ENCODE data around the gene STPG3.

Gene STPG3

DNA sequence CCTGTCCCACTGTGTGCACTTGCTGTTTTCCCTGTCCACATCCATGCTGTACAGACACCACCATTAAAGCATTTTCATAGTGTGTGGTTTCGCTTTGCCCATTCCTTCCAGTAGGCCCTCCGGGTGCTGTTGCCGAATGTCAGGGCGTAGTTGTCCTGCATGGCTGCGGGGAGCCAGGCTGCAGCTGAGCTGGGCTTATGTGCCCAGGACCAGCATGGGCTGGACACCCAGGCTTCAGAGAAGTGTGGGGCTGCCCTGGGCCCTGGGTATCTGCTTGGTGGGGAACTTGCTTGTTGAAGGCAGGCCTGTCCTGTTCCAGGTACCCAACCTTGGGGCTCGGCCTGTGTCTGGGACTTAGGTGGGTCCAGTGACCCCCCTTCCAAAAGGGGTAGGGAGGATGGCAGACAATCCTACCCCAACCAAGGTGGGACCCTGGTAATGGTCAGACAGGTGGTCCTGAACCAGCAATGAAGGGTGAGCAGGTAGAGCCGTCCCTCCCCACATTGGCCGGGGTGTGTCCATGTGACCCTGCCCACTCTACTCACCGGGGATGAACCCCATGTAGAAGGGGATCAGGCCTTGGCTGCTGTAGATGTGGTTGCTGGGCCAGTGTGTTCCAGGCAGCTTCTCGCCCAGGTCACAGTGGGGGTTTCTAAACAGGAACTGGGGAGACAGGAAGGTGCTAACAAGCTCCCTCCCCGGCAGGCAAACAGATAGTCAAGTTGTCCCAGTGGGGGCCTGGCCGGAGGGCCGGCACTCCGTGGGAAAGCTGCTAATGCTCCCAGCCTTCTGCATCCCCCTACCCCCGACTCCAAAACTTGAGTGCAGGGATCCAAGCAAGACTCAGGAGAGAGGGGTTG is 7.2 kb upstream of the STPG3 start:
- in situ Hi-C loops (cut with MboI; ENCODE audit: low sequenced_read_pairs, unreplicated experiment), result no loop called here
- TF ChIP-seq, protein P1, sequence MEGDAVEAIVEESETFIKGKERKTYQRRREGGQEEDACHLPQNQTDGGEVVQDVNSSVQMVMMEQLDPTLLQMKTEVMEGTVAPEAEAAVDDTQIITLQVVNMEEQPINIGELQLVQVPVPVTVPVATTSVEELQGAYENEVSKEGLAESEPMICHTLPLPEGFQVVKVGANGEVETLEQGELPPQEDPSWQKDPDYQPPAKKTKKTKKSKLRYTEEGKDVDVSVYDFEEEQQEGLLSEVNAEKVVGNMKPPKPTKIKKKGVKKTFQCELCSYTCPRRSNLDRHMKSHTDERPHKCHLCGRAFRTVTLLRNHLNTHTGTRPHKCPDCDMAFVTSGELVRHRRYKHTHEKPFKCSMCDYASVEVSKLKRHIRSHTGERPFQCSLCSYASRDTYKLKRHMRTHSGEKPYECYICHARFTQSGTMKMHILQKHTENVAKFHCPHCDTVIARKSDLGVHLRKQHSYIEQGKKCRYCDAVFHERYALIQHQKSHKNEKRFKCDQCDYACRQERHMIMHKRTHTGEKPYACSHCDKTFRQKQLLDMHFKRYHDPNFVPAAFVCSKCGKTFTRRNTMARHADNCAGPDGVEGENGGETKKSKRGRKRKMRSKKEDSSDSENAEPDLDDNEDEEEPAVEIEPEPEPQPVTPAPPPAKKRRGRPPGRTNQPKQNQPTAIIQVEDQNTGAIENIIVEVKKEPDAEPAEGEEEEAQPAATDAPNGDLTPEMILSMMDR (IDR thresholded peaks at IDR 0.05; ENCODE audit: borderline replicate concordance, control extremely low read depth, extremely low read depth, insufficient read depth, missing control alignments), result no peak
- no peak for DNase-seq (ENCODE audit: low spot score)

DNA sequence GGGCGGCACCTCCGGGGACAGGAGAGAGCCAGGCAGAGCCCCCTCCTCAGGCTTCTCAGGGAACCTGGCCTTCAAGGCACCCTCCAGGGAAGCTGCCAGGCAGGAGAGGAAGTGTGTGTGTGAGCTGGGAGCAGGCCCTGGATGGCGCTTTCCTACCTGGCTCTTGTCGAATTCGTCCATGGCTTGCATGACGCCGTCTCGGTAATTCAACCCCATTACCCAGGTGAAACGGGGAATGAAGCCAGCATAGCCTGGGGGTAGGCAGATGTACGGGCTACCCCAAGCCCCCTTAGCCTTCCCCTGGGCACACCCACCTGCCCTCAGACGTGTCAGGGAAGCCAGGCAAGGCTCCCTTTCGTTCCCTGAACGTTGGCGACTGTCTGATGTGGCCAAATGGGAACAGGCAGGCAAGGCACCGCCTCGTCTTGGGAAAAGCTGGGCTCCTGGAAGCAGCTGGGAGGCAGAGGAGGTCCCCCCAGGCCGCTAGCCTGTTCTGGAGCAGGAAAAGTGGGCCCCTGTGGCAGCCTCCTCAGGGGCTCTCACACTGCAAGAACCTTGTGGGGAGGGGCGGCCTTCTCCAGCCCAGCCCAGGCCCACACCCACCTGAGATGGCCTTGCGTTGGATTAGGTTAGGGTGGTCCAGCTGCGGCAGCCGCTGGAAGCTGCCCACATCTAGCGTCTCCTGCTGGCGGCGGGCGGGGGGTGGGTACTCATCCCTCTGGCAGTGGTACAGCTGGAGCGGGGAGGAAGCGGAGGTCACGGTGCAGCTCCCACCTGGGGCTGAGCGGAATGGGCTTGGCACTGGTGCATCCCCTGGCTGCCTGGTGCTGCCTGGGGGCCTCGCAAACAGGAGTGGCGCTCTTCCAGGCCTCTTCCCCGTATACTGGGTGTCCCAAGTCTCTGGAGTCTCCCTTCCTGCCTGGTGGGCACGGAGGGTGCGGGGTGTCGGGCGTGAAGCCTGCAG is 6.3 kb upstream of the STPG3 start:
- TF ChIP-seq, protein P1 (IDR thresholded peaks at IDR 0.05; ENCODE audit: borderline replicate concordance, control extremely low read depth, extremely low read depth, insufficient read depth, missing control alignments), result no peak
- no peak for DNase-seq (ENCODE audit: low spot score)

DNA sequence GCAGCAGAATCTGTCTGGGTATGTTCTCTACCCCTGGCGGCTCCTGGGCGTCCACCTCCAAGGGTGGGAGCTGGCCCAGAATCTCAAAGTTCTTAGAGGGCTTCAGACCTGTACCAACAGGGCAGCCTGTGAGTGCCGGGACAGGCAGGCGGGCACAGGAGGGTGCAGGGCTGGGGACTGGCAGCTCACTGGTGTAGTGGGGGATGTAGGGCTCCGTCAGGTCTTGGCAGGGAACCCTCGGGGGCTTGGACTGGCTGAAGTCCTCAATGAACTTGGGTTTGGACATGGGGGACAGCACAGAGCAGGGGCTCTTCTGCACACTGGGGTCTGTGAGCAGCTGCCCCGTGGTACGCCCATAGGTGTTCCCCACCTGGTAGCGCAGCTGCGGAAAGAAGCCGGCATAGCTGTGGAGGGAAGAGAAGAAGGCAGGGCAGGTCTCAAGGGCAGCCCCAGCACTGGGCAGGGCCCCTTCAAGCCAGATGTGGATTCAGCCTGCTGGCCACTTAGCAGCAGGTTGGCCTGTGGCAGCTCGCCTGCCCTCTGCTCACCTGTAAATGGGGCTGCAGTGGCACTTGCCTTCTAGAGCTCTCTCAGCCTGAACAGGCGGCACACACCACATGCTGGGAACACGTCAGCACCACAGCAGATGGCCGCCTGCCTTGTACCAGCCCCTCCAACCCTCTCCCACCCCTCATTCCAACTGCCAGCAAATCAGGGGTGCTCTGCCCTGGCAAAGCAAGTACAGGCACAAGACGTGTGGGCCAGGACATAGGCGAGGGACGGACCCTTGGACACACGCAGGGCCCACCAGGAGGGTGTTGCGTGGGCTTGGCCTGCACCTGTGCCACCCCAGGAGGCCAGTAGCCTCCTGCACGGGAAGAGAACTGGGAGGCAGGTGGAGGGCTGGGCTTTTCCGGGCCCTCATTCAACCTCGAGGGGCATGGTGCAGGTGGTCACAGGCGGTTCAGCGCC is 5.3 kb upstream of the STPG3 start:
- in situ Hi-C loops (cut with MboI; ENCODE audit: low sequenced_read_pairs, unreplicated experiment), result no loop called here
- TF ChIP-seq, protein P1 (IDR thresholded peaks at IDR 0.05; ENCODE audit: borderline replicate concordance, control extremely low read depth, extremely low read depth, insufficient read depth, missing control alignments), result no peak
- DNase-seq (ENCODE audit: low spot score), result no peak

More for the DNA sequence above, 6.3 kb upstream of the STPG3 start:
- in situ Hi-C loops (cut with MboI; ENCODE audit: low sequenced_read_pairs, unreplicated experiment), result no loop called here

DNA sequence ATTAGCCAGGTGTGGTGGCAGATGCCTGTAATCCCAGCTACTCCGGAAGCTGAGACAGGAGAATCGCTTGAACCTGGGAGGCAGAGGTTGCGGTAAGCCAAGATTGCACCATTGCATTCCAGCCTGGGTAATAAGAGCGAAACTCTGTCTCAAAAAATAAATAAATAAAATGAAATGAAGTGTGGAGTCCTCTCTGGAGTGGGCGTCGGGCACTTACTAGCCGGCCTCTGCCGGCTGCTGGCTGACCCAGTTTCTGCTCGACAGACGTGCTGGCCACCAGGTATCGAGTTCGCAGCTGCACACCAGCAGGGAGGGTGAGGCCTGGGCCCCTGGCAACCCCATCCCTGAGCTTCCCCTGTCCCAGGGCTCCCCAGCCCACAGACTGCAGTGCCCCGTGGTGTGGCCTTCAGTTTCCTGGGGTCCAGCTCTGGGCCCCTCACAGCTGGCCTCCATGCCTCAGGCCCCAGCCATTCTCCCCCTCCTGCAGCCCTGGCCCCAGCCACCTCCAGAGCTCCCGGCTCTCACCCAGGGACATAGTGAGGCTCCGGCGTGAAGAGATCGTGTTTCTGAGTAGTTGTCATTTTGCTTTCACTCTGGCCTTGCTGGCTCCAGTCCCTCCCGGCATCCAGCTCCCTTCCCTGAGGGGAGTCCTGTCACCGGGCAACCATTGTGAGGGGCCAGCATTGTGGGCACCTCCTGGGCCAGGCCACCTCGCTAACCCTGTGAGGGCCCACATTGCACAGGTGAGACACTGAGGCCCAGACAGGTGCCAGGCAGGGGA is 3.8 kb upstream of the STPG3 start:
- in situ Hi-C loops (cut with MboI; ENCODE audit: low sequenced_read_pairs, unreplicated experiment), result no loop called here
- no peak for DNase-seq (ENCODE audit: low spot score)

DNA sequence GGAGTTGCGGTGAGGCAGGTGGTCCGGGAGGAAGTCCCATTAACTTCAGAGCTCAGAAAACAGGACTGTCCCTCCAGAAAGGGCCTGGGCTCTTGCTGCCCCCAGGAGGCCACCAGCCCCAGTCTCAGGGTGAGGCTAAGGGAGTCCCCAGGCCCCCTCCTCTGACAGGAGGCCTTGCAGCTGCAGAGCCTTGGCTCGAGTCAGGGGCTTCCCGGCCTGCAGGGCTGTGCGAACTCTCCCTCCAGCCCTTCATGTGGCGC is 3.2 kb upstream of the STPG3 start:
- no peak for DNase-seq (ENCODE audit: low spot score)
- in situ Hi-C loops (cut with MboI; ENCODE audit: low sequenced_read_pairs, unreplicated experiment), result no loop called here
- TF ChIP-seq, protein P1 (IDR thresholded peaks at IDR 0.05; ENCODE audit: borderline replicate concordance, control extremely low read depth, extremely low read depth, insufficient read depth, missing control alignments), result no peak

More for the DNA sequence above, 3.8 kb upstream of the STPG3 start:
- TF ChIP-seq, protein P1 (IDR thresholded peaks at IDR 0.05; ENCODE audit: borderline replicate concordance, control extremely low read depth, extremely low read depth, insufficient read depth, missing control alignments), result no peak
